Activated T-helper 9 cell treated with anti-CD3 and anti-CD28 coated beads, Interleukin-2, amount 50 U/mL, for 16 hours (primary cell): ENCODE measurements around the gene RCC1.
"Not testable (repeated sequence)": the region's sequence is repeated elsewhere in the genome, so short reads cannot be mapped to it uniquely, and the experiment has no call there.

ENCODE experiments used
- DNase-seq: peaks from one replicate; pipeline ENCODE4 v3.0.0-alpha.2; 2020; ENCODE audit warnings: low read depth

Gene RCC1

GRCh38 chr1:28512058-28512611, 6.3 kb downstream of the RCC1 start:
- DNase-seq: no peak

GRCh38 chr1:28514445-28514933, 8.6 kb downstream of the RCC1 start:
- DNase-seq: not testable (repeated sequence)

- no peak for DNase-seq
Observed at GRCh38 chr1:28516518-28516956, 10.7 kb downstream of the RCC1 start.

- no peak for DNase-seq
Observed at GRCh38 chr1:28517649-28517999, 11.8 kb downstream of the RCC1 start.

- DNase-seq: peak; percentile 82
Observed at GRCh38 chr1:28518000-28518744, 12.3 kb downstream of the RCC1 start.

GRCh38 chr1:28518745-28519341, 13.0 kb downstream of the RCC1 start:
- no peak for DNase-seq

GRCh38 chr1:28519946-28520725, 14.3 kb downstream of the RCC1 start:
- DNase-seq: no peak

GRCh38 chr1:28520796-28521195, 15.0 kb downstream of the RCC1 start:
- not testable (repeated sequence) for DNase-seq

GRCh38 chr1:28521502-28522164, 15.8 kb downstream of the RCC1 start:
- DNase-seq: no peak

- not testable (repeated sequence) for DNase-seq
Observed at GRCh38 chr1:28522537-28522936, 16.7 kb downstream of the RCC1 start.

GRCh38 chr1:28525002-28525642, 19.3 kb downstream of the RCC1 start:
- not testable (repeated sequence) for DNase-seq

GRCh38 chr1:28526886-28527285, 21.0 kb downstream of the RCC1 start:
- no peak for DNase-seq

- DNase-seq: no peak
Observed at GRCh38 chr1:28530456-28530855, 24.6 kb downstream of the RCC1 start.

- no peak for DNase-seq
Observed at GRCh38 chr1:28534671-28535070, 28.8 kb downstream of the RCC1 start.

GRCh38 chr1:28535180-28535579, 29.3 kb downstream of the RCC1 start:
- no peak for DNase-seq

- DNase-seq: no peak
Observed at GRCh38 chr1:28537457-28538199, 31.8 kb downstream of the RCC1 start.

GRCh38 chr1:28538286-28538685, 32.4 kb downstream of the RCC1 start:
- DNase-seq: no peak

GRCh38 chr1:28540651-28541050, 34.8 kb downstream of the RCC1 start:
- no peak for DNase-seq

GRCh38 chr1:28541414-28542015, 35.7 kb downstream of the RCC1 start:
- DNase-seq: not testable (repeated sequence)

GRCh38 chr1:28545246-28545628, 39.4 kb downstream of the RCC1 start:
- DNase-seq: no peak
